ENCODE measurements around the gene KIF17.

- TF ChIP-seq CTCF (IDR thresholded peaks at IDR 0.05) (no peak), REST (IDR thresholded peaks at IDR 0.05; ENCODE audit: low read depth, low read length) (no peak), FOXJ3 (CRISPR knock-in tag; IDR thresholded peaks at IDR 0.05) (no peak), ZBTB33 (IDR thresholded peaks at IDR 0.05; ENCODE audit: borderline replicate concordance, low read depth) (no peak)
Measured at GRCh38 chr1:20621012-20621411, 96.8 kb downstream of the KIF17 start.

All from SK-N-SH (cell line).